GM11168 (cell line): Measurements from ENCODE around the gene KRT83.
"Not testable (repeated sequence)": the region's sequence is repeated elsewhere in the genome, so short reads cannot be mapped to it uniquely, and the experiment has no call there.

Experiments used
- in situ Hi-C: fragments of 300-500 bp; cut with MboI; formaldehyde crosslinking; loops from one replicate; pipeline ENCODE4 v1.12.0; 2022; ENCODE audit warnings: low sequenced_read_pairs; ENCODE audit not compliant: unreplicated experiment

Gene KRT83

DNA sequence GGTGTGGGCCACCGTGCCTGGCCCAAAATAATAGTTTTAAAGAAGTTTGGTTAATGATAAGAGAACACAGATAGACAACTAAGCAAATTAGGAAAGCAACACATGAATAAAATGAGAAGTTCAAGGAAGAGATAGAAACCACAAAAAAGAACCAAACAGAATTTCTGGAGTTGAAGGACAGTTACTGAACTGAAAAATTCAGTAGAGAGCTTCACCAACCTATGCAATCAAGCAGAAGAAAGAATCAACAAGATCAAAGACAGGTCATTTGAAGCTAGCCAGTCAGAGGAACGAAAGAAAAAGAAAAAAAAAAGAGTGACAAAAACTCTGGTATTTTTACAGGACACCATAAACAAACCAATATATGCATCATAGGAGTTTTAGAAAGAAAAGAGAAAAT lies 15.4 kb upstream of the KRT83 start:
- in situ Hi-C loops: no loop called here

DNA sequence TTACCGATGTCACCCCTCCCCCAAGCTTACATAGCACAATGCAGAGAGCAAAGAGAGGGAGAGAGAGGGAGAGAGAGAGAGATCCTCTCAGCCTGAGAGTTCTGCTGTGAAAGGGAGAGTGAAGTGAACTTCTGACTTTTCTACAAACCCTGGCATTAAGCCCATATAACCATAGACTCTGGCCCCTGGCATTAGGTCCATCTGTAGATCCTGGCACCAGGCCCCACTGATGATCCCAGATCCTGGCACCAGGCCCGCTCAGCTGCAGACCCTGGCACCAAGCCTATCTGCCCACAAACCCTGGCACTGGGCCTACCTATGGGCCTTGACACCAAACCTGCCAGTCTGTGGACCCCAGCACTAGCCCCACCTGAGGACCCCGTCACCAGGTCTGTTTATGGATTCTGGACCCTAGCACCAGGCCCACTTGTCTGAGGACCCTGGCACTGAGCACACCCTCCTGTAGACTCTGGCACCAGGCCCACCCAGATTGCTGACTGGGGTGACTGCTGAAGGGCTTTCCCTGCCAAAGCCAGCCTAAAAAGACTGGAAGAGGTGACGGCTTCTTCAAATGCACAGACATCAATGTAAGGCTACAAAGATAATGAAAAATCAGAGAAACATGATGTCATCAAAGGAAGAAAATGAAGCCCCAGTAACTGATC lies 14.5 kb upstream of the KRT83 start:
- in situ Hi-C loops: no loop called here

DNA sequence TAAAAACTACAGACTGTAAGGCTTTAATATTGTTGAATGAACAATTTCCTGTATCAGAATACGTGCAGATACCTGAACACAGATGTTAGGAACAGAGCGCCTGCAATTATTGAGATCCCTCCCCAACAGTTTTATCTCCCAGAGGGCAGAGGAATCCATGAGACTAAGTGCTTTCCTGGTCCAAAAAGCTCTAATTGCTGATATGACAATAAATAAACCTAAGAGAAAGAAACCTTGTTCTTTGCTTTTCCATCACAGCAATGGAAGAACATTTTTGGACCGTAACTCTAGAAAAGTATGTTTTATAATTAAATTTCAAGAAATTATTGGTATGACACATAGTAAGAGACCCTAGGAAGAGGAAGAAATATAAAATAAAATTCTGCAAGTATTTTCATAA lies 13.0 kb upstream of the KRT83 start:
- in situ Hi-C loops: no loop called here

DNA sequence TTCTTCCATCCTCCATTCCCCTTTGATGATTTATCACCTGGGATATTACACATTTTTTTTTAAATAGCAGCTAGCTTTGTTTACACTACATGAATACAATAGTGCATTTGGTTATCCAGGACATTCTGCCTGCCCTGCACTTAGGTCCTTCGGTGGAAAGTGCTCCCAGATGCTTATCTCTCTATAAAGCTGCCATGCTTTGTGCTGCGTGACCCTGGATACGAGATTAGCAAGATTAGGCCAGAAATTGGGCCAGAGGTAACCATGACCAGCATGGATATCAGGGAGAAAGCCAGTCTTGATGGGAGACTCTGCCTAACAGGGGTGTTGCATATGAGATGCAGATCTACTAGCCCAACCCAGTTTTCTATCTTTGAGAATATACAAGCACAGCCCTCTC lies 12.1 kb upstream of the KRT83 start:
- in situ Hi-C loops: no loop called here

DNA sequence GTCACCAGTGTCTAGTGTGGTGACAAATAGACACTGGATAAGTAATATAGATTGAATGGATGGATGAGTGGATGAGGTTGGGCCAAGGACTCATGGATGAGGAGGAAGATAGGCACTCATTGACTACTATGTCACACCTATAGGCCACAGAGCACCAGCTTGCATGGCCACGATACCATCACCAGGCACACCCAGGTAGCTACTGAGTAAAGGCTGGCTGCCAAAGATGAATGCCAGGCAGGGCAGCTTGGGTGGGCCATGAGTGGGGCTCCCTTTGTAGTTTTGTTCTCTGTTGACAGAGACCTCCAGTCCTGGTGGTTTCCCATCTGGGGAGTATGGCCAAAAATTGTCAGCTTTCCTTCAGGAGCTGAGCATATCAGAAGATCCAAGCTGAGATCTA lies 11.2 kb upstream of the KRT83 start:
- in situ Hi-C loops: no loop called here

DNA sequence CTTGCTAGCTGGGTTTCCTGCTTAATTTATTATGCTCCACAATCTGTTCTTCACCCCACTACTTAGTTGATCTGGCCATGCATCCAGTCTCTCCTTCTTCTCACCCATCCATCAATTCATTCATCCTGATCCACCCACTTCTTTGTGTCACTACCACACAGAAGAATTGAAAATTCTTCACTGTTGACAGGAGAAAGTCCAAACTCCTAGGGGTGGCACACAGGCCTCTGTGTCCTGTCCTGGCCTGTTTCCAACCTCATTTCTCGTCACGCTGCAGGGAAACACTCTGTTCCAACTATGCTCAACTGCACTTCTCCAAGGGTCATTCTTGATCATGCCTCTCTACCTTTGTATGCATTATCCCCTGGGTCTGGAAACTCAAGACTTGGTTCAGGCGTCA lies 10.6 kb upstream of the KRT83 start:
- in situ Hi-C loops: no loop called here

DNA sequence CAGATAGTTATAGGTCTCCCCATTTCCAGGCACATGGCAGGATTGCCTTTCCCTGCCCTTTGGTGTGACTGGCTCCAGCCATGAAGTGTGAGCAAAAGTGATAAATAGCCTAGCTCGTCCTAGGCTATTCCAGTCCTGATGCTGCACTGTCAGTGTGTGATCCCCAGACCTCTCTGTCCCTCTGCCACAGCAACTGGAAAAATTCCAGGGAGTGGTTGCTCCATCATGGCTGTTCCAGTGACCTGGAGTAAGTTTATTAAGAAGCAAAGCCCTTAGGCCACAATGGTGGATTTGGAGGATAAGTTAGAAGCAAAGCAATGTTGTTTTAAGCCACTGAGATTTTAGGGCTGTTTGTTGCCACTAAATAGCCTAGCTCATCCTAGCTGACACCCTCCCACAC lies 9.8 kb upstream of the KRT83 start:
- in situ Hi-C loops: no loop called here

DNA sequence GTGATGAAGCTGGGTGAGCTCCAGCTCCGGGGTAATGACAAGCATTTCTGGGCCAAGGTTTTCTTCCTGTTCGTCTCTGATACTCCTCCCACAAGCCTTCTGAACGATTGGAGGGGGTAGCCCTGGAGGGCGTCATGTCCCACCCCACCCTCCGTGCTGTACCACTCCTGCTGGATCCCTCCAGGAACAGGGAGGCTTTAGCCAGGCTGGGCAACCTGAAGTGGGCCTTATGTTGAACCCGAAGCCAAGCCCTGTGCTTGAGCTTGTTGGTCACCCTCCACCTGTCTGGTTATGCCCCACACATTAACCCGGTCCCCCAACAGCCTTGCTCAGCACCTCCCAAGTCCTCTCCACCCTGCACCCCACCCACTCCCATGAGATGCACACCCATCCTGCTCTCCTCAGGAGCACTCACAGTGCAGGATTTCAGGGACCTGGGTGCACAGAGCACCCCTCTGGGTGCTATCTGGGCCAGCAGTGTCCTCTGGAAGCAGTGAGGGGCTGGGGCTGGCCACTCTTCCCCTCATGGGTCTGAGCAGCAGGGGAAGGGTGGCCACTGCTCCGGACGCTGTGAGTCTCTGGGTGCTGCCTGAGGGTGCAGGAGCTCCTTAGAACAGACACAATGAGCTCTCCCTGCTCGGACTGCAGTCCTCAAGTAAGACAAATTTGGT lies 6.8 kb upstream of the KRT83 start:
- in situ Hi-C loops: no loop called here

DNA sequence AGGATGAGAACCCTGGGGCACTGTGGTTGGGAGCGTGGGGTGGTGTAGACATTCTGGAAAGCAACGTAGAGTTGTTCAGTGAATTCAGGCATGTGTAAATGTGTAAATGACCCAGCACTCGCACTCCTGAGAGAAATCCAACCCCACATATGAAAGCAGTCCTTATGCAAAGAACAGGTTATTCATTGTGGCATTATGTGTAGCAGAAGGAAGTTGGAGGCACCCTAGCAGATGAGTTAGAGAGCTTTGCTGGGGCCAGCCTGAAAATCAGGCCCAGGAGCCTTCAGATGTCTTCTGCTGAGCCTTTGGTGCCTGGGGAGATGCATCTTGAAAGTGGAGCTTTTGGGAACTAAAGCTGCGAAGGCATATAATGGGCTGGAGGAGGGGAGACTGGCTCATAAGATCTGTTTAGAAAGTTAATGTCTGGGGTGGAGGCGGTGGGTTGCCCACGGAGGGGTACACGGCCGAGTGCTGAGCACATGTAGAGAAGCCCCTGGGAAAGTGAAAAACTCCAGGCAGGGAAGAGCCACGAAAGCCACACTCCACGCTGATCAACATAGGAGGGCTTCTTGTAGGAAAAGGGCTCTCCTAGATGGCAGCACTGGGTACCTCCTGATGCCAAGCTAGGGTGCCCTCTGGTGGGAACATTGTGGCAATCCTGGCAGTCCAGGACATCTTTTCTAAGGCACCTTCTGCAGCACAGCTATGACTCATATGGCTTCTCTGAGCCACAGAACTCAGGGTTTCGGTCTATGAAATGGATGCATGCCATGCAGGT lies 6.0 kb upstream of the KRT83 start:
- in situ Hi-C loops: no loop called here

DNA sequence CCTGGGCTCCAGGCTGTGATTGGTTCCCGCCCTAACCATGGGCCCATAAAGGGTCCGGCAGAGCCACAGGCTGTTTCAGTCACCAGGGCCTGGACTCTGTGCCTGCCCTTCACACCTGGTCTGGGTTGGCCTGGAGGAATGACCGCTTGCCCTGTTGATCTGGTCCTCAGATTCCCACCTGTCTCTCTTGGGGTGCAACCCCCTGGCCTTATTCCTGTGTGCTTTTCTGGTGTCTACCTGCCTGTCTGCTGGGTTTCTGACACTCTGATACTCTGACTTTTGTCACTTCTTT lies 2.9 kb upstream of the KRT83 start:
- in situ Hi-C loops: no loop called here

DNA sequence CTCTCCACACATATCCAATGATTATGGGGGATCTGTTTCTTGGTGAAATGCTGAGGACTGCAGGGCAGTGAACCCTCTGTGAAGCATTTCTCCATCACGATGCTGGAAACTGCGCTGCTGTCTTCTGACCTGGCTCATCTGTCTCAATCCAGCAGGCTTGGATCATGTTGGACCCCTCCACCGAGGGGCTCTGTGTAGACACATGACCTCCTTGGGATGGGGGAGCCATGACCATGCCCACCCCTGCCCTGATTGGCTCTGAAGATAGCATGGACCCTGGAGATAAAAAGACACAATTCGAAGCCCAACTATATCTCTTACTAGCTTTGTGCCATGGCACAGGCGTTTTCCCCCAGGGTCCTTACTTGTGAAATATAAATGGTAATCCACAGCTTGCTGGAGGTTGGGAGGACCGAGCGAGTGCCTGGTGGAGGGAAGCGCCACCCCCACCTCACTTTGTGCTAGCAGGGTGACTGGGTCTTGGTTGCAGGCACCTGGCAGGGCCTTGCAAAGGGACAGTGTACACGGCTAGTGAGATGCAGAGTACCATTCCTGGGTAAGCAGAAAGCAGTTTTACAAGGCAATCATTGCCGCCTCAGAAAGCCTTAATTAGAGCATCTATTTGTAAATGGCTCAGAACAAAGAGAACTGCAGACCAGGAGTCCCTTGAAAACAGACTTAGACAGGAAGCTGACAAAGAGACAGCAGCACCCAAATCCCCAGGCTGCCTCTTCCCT lies 2.4 kb upstream of the KRT83 start:
- in situ Hi-C loops: no loop called here

DNA sequence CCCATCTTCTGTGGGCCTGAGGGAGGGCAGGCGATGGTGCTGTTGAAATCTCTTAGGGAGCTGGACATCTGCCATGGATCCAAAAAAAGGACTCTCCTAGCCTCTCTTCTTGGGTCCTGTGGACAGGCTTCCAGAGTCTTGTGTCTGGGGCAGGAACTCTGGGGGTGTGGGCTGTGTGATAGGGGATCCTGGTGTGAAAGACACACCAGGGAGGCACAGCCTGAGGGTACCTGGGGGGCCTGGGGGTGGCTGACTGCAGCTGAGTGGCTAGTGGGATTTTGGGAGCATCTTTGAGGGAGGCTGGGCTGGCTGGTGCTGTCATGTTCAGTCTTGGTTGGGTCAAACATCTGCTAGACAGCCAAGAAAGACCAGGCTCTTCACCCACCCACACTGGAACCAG lies 1.8 kb upstream of the KRT83 start:
- in situ Hi-C loops: no loop called here

DNA sequence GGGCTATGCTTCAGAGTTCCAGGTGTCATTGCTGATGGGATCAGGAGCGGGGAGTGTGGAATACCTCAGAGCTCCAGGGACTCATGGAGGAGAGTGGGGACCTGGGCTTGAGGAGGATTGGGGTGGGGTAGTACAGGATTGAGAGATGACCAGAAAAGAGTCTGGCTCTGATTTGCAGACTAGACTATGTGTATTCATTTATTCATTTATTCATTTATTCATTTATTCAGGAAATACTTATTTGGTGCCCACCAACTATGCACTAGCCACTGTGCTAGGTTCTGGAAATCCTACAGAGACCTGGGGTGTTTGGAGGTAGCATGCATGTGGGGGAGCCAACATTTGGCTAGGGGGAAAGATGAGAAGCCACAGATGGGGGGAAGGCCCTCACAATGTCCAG lies 871 bp upstream of the KRT83 start:
- in situ Hi-C loops: no loop called here

DNA sequence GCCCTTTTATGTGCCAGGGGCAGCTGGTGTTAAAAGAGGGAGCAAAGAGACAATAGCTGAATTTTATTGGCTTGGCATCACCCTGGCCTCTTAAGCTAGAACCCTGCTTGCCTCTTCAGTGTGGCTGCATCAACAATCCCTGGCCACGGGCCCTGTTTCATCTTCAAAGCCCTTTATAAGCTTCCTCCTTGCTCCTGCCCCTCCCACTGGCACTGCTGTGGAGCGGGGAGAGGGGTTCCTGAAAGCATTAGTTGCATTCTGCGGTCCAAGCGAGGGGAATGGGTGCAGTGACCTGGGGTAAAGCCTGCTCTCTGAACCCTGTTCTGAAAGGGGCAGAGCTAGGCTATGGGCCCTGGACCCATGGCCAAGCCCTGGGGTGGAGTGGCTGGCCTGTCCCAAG lies 220 bp upstream of the KRT83 start:
- in situ Hi-C loops: no loop called here

DNA sequence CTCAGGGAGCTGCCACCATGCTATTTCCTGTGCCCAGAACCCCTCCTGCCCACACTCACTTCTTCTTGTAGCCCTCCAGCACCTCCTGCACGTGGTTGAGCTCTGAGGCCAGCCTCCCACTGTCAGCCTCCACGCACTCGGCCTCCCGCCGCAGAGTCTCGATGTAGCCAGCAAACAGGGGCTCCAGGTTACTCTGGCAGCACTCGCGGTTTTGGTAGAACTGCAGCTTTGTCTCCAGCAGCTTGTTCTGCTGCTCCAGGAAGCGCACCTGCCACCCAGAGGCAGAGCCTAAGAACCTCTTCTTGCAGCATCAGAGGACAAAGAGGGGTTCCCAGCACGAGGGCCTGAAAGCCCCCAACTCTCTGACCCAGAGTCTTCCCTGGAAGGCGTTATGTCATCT lies 2.1 kb downstream of the KRT83 start:
- in situ Hi-C loops: no loop called here

DNA sequence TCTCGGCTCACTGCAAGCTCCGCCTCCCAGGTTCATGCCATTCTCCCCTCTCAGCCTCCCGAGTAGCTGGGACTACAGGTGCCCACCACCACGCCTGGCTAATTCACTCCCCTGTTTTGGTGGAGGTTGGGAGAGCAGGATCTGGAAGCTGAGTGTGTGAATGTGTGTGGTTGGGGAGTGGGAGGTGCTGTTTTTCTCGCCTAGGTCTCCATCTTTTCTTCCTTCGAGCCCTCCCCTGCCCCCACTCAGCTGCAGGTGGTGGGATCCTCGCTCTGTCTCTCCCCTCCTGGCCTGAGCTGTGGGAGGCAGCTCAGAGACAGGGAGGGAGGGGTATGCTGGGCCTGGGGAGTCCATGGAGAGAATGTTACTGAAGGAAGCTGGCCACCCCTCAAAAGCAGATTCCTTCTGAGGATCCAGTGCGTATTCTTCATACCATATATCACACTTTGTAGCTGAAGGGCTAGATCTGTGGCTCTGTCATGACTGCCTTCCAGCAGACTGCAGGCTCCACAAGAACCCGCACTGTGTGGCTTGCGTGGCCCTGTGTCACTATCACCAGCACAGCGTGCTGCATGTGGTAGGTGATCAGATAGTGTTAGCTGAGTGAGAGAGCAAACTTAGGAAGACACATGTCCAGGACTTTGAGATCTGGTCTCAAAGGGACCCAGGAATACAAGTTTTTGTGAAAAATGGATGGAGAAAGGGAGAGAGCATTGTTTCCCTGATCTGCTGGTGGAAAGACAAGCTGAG lies 2.8 kb downstream of the KRT83 start:
- in situ Hi-C loops: no loop called here

DNA sequence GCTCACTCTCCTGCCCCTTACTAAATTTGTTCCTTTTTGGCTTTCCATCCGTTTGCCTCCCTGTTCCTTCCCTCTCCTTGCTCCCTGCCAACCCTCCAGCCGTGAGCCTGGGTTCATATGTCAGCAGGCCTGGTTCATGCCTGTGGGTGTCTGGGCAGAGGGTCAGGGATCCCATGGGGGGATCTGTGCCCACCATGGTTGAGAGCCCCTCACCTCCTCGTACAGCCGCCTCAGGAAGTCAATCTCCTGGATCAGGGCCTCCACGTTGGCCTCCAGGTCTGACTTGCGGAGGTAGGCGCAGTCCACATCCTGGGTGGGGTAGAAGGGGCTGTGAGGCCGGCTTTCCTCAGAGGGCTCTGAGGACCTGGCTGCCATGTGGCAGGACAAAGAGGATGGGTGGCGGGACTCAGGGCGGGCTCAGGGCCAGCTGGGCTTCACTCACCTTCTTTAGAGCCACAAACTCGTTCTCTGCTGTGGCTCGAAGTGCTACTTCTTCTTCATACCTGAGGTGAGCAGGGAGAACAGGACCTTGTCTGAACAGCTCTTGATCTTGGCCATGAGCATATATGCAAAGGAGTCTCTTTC lies 3.6 kb downstream of the KRT83 start:
- in situ Hi-C loops: no loop called here

DNA sequence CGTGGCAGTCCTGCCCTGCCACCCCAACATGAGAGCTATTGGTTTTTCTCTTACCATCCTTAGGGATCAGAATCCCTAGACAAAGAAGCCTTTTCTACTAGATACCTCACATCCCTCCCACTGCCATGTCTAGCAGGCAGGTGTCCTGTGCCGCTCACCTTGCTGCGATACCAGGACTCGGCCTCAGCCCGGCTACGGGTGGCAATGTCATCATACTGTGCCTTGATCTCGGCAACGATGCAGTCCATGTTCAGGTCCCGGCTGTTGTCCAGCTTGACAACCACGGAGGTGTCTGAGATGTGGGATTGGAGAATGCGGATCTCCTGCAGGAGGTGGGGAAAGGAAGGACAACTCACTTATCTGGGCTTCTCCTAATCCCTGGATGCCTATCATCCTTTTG lies 4.5 kb downstream of the KRT83 start:
- in situ Hi-C loops: no loop called here

DNA sequence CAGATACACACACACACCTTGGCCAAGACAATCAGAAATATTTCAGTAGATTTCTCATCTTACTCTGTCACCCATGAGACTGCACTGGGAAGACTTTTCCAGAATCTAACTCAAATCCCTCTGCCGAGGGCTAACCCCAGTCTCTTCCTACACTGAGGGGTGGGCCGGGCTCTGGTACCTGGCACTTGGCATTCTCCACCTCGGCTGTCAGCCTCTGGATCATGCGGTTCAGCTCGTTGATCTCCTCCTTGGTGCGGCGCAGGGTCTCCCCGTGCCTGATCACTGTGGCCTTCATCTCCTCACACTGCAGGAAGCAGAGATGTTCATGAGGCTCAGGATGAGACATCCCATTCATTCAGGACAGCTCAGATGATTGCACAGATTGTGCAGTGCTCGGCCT lies 4.9 kb downstream of the KRT83 start:
- in situ Hi-C loops: no loop called here

DNA sequence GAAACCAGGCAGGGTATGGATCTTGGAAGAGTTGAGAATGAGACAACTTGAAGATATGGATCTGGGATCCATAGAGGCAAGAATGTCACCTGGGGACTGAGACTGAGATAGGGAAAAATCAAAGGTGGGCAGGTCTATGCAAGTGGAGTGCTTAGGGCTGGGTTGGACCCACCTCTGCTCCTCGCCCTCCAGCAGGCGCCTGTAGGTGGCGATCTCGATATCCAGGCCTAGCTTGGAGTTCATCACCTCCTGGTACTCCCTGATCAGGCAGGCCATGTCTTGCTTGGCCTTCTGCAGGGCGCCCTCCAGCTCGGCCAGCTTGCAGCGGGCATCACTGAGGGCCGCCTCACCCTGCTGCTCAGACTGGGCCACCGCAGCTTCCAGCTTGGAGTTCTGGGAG lies 5.5 kb downstream of the KRT83 start:
- in situ Hi-C loops: not testable (repeated sequence)
